Dermis microvascular lymphatic vessel endothelial cell (primary cell): ENCODE measurements around the gene TARS1. TPM values are rescaled to one million over a fixed set of nuclear protein-coding genes. Genes with fewer than 3 reads are reported as not detected.
"Not testable (repeated sequence)": the region's sequence is repeated elsewhere in the genome, so short reads cannot be mapped to it uniquely, and the experiment has no call there.

Source experiments
- DNase-seq, 2 donors: peaks; one replicate each; pipeline versions ENCODE4 v3.0.0 to v3.0.0-alpha.2; 2010; ENCODE audit warnings: low read depth in 2 of 2
- total RNA-seq: library from RNA; depleted of rRNA; stranded (reverse); fragments of >200 nt; gene quantifications from 2 replicates; pipeline ENCODE4 v1.2.1, GENCODE V29; 2014

The TARS1 gene
- total RNA-seq, 1 donor from 2014 or later: 149 TPM

DNA sequence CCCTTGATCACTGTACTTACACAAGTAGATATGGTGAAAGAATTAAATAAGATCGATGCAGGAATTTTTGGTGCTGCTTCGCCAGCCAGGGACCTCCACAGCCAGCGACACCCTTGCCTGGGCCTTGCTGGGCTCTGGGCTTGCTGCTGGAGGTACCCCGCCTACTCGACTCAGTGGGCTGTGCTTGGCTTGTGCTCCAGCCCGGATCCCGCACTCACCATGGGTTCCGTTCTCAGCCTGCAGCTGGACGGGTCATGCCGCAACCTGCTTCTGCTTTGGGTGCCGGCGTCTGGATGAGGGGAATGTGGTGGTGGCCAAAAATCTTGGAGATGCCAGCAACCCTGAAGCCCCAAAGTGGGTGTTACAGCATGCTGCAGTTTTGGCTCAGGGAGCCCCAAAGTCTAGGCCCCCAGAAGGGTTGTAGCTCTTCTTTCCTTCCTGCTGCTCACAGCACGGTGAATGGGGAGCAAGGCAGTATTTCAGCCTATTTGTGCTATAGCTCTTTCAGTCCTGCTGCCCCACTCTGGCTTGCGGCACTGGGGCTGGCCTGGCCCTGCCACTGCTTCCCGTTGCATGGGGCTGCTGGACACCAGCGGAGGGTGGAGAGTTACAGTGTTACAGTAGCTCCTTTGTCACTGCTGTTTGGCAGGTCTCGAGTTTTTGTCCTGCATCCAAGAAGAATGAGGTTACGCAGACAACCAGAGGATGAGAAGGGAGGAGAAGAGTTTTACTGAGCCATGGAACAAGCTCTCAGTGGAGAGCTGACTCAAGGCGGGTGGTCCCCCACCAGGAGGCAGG is 48.0 kb downstream of the TARS1 start:
- no peak for DNase-seq

DNA sequence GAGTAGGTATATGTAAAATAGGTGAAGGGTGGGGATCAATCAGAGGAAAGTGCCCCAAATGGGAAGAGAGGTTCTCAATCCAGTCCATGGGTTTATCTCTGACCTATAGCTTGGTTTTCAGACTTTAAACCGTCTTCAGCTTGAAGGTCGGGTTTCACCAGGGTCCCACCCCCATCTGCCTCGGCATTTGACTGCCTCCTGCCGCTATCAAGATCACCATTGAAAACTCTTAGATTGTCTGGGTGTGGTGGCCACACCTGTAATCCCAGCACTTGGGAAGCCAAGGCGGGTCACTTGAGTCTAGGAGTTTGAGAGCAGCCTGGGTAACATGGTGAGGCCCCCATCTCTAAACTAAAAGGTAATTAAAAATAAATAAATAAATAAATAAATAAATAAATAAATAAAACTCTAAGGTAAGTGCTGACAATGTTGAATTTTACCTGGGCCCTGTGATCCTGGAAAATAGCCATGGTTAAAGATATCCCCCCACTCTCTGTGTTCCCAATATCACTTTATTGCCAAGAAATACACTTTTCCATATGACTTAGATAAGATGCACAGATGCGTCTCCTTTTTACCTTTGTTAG is 48.8 kb downstream of the TARS1 start:
- no peak for DNase-seq

DNA sequence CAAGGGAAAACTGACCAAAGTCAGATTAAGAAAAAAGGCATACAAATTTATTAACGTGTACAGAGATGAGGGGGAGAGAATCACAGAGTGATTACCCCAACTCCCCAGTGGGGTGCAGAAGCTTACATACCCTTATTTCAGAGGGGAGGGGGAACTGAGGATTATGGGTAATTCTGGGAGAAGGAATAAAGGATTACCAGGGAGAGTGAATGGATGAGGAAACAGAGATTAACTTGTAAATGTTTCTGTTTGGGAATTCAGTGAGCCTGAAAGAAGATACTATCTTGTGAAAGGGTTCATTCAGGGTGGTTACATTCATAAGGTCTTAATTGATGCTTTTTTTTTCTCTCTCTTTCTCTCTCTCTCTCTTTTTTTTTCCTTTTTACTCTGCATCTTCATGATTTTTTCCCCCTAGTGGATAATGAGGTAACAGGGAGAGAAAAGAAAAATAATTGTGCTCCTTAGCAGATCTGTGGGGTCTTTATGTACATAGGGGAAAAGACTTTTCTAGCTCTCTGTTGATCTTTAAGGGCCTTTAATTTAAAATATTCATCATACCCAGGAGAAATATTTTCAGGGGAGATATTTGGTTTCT is 49.4 kb downstream of the TARS1 start:
- no peak for DNase-seq

DNA sequence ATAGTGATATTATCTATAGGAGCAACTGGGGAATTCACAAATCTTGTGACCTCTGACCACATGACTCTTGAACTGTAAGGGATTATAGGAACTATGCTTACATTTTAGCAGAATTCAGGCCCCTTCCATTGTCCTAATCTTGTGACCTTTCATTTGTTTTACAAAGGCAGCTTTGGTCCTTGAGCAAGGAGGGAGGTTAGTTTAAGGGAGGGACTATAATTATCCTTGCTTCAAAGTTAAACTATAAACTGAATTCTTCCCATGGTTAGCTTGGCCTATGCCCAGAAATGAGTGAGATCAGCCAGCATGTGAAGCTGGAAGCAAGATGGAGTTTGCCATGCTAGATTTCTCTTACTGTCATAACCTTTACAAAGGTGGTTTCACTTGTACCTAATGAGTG is 51.2 kb downstream of the TARS1 start:
- no peak for DNase-seq

DNA sequence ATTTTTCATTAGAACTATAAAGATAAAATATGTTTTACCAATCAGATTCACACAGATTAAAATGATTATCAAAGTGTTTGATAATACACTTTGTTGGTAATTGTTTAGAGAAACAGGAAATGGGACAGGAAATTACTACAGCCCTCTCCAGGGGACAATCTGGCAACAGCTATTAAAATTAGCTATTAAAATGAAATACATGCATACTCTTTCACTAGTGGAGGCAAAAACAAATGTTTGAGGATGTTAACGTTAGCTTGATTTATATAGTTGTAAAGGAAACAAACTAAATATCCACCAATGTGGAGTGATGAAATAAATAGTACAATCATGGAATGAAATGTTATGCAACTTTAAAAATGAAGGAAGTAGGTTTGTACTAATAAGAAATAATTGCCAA is 53.7 kb downstream of the TARS1 start:
- DNase-seq: peak in 1 of 2 donors; percentile 26

DNA sequence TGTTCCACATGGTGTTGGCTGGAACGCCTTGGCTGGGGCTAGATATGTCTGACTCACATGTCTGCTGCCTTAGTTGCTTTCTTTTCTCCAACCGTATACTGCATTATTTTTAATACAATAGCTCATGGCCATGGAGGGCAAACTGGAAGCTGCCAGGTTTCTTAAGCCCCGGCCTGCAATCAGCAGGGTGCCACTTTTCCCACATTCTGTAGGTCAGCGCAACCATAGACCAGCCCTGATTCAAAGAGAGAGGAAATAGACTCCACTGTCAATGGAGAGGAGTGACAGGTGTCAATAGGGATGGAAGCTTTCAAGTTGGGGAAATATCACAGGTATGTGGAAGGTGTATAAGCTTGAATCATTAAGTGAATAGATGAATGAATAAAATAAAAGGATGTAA is 60.5 kb downstream of the TARS1 start:
- no peak for DNase-seq

DNA sequence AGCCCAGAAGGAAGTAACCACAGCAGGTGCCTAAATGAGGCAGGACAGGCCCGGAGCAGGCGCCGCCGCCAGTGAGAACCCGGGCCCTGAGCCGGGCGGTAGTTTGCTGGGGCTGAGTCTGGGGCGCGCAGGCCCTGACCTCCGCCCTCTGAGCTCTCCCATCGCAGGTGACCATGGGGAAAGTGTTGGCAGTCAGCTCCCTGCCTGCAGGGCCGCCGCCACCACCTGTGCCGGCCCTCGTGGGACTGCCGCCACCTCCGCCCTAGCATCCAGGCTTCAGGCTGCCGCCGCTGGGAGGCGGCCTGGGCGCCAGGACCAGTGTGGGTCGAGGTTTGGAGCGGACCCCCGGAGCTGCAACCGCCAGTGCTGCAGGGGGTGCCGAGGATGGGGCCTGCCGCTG is 61.1 kb downstream of the TARS1 start:
- no peak for DNase-seq

DNA sequence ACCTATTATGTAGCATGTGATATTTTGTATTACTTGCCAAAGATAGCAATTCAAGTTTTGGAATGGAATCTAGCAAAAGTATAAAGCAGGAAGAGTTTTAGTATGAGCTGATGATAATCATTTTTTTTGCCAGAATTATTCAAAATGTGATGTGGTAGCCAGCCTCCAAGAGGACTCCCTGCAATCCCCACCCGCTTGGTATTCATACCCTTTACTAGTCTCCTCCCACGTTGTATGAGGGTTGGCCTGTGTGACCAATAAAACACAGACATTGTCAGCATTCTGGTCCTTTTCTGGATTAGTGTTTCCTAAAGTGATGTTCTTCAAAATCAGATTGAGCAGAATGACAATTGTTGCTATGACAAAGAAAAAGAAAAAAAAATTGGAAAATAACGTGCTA is 63.8 kb downstream of the TARS1 start:
- no peak for DNase-seq

DNA sequence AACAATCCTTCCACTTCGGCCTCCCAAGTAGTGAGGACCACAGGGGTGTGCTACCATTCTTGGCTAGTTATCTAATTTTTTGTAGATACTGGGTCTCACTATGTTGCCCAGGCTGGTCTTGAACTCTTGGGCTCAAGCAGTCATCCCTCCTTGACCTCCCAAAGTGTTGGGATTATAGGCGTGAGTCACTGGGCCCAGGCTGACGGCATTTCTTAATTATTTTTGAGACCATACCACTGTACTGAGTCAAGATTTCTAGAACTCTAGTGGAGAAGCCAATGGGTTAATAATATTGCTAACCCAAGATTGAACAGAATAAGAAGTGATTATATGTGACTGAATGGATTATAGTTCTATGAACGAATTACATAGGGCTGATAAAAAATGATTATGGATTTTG is 66.7 kb downstream of the TARS1 start:
- no peak for DNase-seq

DNA sequence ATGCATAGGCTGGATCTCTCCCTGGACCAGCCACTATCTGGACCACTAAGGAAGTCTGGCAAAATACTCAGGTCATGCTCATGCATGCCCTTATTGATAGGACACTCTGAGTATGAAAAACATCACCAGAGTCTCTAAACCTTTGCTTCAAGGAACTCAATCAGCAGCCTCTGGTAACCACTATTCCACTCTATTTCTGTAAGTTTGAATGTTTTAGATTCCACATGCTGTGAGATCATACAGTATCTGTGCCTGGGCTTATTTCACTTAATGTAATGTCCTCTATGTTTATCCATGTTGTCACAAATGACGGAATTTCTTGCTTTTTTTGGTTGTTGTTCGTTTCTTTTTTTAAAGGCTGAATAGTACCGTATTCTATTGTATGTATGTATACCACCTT is 68.3 kb downstream of the TARS1 start:
- no peak for DNase-seq

DNA sequence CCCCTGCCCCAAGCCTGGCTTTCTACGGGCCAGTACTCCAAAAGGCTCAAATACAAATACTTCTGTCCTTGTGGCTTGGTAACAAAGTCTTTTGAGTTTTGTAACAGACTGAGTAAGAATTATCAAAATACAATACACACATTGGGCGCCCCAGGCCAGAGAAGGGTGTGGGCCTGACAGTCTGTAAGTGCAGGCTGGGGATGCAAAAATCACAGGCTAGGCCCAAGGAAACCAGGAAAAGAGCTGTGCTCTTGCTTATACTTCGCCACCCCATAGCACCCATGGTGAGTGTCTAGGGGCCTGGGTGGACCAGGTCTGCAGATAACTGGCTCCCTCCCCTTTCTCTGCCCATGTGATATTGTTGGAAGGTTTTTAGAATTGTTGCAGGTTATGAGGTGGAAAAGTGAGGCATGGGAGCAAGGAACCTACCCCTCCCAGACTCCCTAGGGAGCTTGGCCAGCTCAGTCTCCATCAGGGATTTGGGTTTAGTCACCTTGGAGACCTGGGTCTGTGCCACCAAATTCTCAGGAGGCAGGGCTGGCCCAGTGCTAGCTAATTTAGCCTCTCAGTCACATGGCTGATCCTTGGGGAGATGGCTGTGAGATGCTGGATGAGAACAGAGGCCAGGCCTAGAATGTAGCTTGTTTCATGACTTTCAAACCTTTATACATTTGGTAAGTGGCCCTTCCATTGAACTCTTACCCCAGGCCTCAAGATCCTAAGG is 72.9 kb downstream of the TARS1 start:
- DNase-seq: no peak

DNA sequence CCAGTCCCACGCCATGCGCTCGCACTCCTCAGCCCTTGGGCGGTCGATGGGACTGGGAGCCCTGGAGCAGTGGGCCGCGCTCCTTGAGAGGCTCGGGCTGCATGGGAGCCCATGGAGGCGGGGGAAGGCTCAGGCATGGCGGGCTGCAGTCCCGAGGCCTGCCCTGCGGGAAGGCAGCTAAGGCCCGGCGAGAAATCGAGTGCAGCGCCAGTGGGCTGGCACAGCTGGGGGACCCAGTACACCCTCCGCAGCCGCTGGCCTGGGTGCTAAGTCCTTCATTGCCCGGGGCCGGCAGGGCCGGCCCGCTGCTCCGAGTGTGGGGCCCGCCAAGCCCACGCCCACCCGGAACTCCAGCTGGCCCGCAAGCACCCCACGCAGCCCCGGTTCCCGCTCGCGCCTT is 74.6 kb downstream of the TARS1 start:
- not testable (repeated sequence) for DNase-seq

DNA sequence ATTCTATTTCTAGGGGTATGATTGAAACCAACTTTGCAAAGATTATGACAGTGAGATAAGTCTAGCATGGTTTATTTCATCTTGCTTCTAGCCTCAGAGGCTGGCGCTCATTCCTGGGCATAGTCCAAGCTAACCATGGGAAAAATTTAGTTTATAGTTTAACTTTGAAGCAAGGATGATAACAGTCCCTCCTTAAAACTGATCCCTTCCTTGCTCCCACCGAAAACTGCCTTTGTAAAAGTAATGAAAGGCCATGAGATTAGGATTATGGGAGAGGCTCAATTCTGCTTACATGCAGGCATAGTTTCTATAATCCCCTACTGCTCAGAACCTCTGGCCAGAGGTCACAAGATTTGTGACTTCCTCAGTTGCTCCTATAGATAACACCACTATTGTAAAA is 75.7 kb downstream of the TARS1 start:
- DNase-seq: no peak
